ENCODE measurements around the gene CPB2.
A peak's percentile ranks its signal among the peaks of the same experiment; 100 is the strongest.

The CPB2 gene

GRCh38 chr13:46126552-46127357 lies 21.9 kb upstream of the CPB2 start:
- DNase-seq (ENCODE audit: low spot score), result peak; percentile 95

- DNase-seq (ENCODE audit: low spot score), result no peak
Measured at GRCh38 chr13:46126056-46126455, 21.2 kb upstream of the CPB2 start.

- no peak for DNase-seq (ENCODE audit: low spot score)
Measured at GRCh38 chr13:46124967-46125933, 20.4 kb upstream of the CPB2 start.

GRCh38 chr13:46124531-46124966 lies 19.7 kb upstream of the CPB2 start:
- DNase-seq (ENCODE audit: low spot score), result no peak

- no peak for DNase-seq (ENCODE audit: low spot score)
Measured at GRCh38 chr13:46122304-46122703, 17.5 kb upstream of the CPB2 start.

GRCh38 chr13:46121597-46122163 lies 16.8 kb upstream of the CPB2 start:
- DNase-seq (ENCODE audit: low spot score), result no peak

- DNase-seq (ENCODE audit: low spot score), result no peak
Measured at GRCh38 chr13:46121033-46121432, 16.2 kb upstream of the CPB2 start.

- no peak for DNase-seq (ENCODE audit: low spot score)
Measured at GRCh38 chr13:46119883-46120614, 15.2 kb upstream of the CPB2 start.

GRCh38 chr13:46116653-46117502 lies 12.0 kb upstream of the CPB2 start:
- DNase-seq (ENCODE audit: low spot score), result no peak

GRCh38 chr13:46114613-46115012 lies 9.8 kb upstream of the CPB2 start:
- no peak for DNase-seq (ENCODE audit: low spot score)

GRCh38 chr13:46113596-46113995 lies 8.8 kb upstream of the CPB2 start:
- no peak for DNase-seq (ENCODE audit: low spot score)

- DNase-seq (ENCODE audit: low spot score), result no peak
Measured at GRCh38 chr13:46111151-46111550, 6.3 kb upstream of the CPB2 start.

GRCh38 chr13:46109451-46109850 lies 4.6 kb upstream of the CPB2 start:
- no peak for DNase-seq (ENCODE audit: low spot score)

- DNase-seq (ENCODE audit: low spot score), result no peak
Measured at GRCh38 chr13:46106839-46107371, 2.1 kb upstream of the CPB2 start.

- no peak for DNase-seq (ENCODE audit: low spot score)
Measured at GRCh38 chr13:46103037-46103436, 1.8 kb downstream of the CPB2 start.

- no peak for DNase-seq (ENCODE audit: low spot score)
Measured at GRCh38 chr13:46102255-46102605, 2.6 kb downstream of the CPB2 start.

- no peak for DNase-seq (ENCODE audit: low spot score)
Measured at GRCh38 chr13:46101484-46102254, 3.2 kb downstream of the CPB2 start.

- no peak for DNase-seq (ENCODE audit: low spot score)
Measured at GRCh38 chr13:46101002-46101401, 3.8 kb downstream of the CPB2 start.

GRCh38 chr13:46100191-46100815 lies 4.5 kb downstream of the CPB2 start:
- DNase-seq (ENCODE audit: low spot score), result peak; percentile 52
